ENCODE results near the gene SFT2D3.

Gene SFT2D3

DNA sequence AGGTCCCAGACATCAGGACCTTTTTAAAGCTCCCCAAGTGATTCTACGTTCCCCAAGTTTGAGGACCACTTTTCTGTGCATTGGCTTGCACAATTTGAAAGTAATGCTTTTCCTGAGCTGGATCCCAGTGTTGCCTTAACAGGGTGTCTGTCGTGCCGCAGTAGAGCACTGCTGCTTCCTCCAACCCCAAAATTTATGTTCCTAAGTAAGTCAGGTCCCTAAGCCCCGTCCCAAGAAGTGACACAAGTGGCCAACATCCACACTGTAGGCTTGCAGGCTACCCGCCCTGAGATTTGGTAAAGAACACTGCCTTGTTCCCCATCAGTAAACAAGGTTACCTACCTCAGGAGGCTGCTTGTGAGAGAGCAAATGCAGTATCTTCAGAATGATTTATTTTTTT lies 2.0 kb downstream of the SFT2D3 start:
- TF ChIP-seq, protein P1, sequence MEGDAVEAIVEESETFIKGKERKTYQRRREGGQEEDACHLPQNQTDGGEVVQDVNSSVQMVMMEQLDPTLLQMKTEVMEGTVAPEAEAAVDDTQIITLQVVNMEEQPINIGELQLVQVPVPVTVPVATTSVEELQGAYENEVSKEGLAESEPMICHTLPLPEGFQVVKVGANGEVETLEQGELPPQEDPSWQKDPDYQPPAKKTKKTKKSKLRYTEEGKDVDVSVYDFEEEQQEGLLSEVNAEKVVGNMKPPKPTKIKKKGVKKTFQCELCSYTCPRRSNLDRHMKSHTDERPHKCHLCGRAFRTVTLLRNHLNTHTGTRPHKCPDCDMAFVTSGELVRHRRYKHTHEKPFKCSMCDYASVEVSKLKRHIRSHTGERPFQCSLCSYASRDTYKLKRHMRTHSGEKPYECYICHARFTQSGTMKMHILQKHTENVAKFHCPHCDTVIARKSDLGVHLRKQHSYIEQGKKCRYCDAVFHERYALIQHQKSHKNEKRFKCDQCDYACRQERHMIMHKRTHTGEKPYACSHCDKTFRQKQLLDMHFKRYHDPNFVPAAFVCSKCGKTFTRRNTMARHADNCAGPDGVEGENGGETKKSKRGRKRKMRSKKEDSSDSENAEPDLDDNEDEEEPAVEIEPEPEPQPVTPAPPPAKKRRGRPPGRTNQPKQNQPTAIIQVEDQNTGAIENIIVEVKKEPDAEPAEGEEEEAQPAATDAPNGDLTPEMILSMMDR (IDR thresholded peaks at IDR 0.05) = no peak
- TF ChIP-seq ZFX (IDR thresholded peaks at IDR 0.05; ENCODE audit: borderline replicate concordance) = no peak
- H3K27ac ChIP-seq = no peak overlapping the region

DNA sequence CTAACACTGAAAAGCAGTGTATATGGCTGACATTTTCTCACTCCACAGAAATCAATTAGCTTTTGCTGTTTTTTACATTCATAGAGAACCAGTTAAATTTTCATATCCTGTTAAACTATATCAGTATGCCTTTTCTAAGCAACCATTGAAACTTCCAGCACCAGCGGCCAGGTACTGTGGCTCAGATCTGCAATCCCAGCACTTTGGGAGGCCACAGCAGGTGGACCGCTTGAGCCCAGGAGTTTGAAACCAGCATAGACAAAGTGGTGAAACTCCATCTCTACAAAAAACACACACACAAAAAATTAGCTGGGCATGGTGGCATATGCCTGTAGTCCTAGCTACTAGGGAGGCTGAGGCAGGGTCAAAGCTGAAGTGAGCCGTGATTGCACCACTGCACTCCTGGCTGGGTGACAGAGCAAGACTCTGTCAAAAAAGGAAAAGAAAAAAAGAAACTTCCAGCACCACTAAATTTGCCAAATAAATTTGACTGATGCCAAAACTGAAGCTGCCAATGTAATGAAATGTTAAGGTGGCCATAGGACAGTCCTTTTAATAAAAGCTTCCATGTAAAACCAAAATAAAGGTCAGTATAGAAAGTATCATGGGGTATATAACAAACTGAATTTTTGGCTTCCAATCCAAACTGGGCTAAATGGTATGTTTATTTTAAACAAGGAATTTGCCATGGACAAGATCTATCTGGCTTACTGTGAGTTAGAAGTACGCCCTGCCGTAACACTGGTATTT lies 3.5 kb downstream of the SFT2D3 start:
- no peak for TF ChIP-seq ZFX (IDR thresholded peaks at IDR 0.05; ENCODE audit: borderline replicate concordance)
- TF ChIP-seq, protein P1 (IDR thresholded peaks at IDR 0.05) = no peak
- no peak overlapping the region for H3K27ac ChIP-seq

DNA sequence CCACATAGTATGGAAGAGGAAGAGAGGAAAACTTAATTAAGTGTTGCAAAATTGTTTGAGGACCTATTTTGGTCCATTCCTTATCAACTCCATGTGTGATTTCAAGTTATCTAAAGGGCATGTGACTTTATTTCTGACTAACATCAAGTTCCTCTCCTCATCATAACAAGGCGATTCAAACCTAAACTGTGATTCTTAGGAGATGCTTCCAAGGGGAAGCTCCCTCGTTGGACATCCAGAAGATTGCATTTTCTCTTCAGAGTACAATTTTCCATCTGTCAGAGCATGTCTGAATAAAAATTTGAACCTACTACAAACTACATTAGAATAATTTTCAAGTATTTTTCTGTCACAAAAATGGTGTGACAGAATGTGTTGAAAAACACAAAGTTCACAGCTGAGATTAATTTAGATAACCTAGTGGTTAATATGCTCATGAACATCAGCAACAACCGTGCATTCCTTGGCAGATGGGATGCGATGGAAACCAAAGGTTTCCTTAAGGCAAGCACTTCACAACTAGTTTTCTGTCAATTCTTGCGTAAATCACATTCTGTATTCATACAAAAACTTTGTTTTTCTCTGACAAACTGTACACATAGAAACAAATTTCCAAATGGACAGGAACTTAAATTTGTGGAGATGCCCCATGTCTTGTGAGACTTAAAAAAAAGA lies 4.2 kb downstream of the SFT2D3 start:
- no peak overlapping the region for H3K27ac ChIP-seq
- TF ChIP-seq, protein P1 (IDR thresholded peaks at IDR 0.05) = no peak
- no peak for TF ChIP-seq ZFX (IDR thresholded peaks at IDR 0.05; ENCODE audit: borderline replicate concordance)

DNA sequence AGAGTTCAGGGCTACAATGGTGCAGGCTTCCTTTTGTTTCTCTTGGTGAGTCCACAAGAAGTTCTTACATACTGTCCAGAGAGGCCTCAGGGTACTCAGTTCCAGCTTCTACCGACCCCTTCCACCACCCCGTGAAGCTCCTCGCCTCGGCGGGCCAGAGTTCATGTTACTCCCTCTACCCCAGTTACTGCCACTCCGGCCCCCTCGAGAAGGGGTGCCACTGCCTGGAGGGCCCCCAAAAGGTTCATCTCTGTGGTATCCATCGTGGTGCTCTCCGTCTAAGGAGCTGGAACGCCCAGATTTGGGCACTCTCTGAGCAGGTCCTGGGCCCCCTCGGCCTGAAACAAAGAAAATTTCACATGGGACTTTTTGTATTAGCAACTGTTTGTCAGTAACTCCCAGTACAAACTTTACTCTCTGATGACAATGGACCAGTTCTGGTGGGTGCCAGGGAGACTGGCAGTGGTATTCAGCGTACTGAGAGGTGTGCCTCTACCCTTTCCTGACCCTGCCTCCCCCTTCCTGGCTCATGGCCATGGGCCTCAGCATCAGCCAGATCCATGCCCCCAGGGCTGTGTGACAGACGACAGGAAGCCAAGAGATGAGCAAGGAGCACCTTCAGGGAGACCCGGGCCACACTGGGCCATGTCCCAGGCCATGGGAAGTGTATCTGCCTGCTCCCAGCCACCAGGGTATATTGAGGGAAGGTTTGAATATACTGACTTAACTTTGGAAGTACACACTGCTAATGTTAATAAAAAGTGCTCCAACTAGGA lies 5.1 kb downstream of the SFT2D3 start:
- no peak overlapping the region for H3K27ac ChIP-seq

DNA sequence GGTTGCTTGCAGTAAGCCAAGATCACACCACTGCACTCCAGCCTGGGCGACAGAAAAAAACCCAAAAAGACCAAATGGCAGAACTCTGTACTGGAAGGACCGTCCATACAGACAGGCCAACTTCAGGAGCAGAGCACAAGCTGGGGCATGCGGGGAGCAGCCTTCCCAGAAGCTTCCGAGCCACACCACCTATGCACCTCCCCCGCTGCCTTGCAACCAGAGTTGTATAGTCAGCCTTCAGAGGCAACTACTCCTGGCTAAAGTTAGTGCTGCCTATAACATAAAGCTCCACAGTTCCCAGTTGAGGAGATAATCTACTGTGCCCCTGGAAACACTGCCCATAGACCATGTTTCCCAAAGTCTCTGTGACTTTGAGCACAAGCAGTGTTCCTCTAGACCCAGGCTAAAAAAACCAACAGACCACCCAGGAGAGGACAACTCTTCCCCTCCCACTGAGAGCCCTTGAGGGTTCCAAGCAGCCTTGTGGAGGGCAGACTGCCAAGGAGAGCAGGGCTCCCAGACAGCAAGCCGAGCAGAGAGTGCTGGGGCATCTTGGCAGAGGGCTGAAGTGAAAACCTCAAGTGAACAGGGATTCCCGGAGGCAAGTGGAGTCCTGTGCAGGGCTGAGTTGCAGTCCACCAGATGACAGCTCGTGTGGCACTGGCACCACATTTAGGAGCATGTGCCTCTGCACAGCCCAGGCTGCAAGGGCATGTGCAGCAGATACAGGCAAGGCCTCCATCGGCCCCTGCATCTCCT lies 6.8 kb downstream of the SFT2D3 start:
- no peak for TF ChIP-seq ZFX (IDR thresholded peaks at IDR 0.05; ENCODE audit: borderline replicate concordance)
- TF ChIP-seq, protein P1 (IDR thresholded peaks at IDR 0.05) = no peak
- no peak overlapping the region for H3K27ac ChIP-seq

More for the DNA sequence above, 5.1 kb downstream of the SFT2D3 start:
- TF ChIP-seq ZFX (IDR thresholded peaks at IDR 0.05; ENCODE audit: borderline replicate concordance) = no peak
- TF ChIP-seq, protein P1 (IDR thresholded peaks at IDR 0.05) = no peak

DNA sequence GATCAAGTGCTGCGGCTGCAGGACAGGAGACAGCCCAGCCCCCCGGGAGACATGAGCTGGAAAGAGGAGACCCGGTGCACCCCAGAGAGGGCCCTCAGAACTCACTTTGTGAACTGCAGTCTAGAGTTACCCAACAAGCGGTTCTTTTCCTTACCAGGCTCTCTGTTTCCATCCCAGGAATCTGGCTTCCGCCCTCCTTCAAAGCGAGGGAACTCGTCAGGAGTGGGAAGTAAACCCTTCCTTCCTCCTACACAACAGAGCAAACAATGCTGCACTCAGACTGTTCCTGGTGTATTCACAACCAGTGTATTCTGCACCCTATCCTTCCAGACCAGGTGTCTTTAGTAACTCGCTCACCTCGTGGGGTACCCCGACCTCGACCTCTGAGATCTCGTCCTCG lies 8.0 kb downstream of the SFT2D3 start:
- no peak overlapping the region for H3K27ac ChIP-seq
- TF ChIP-seq, protein P1 (IDR thresholded peaks at IDR 0.05) = no peak
- no peak for TF ChIP-seq ZFX (IDR thresholded peaks at IDR 0.05; ENCODE audit: borderline replicate concordance)

Data from 22Rv1 (cell line).